ENCODE measurements around the gene TRAFD1.
"Not testable (repeated sequence)": the region's sequence is repeated elsewhere in the genome, so short reads cannot be mapped to it uniquely, and the experiment has no call there.

Gene TRAFD1

GRCh38 chr12:112125250-112125999, at the start of gene TRAFD1:
TSS of gene TRAFD1 (plus strand) at chr12:112125560. CDS start at chr12:112130523, 4,963 bp downstream.
- peak; percentile 93 to 94 for DNase-seq

GRCh38 chr12:112087055-112087850, 38.1 kb upstream of the TRAFD1 start:
- no peak for DNase-seq

GRCh38 chr12:112087851-112088250, 37.5 kb upstream of the TRAFD1 start:
- DNase-seq: no peak

- DNase-seq: no peak
Measured at GRCh38 chr12:112091563-112091962, 33.8 kb upstream of the TRAFD1 start.

GRCh38 chr12:112096070-112096469, 29.3 kb upstream of the TRAFD1 start:
- peak in 1 of 2 experiments; percentile 12 for DNase-seq

- no peak for DNase-seq
Measured at GRCh38 chr12:112096667-112097066, 28.7 kb upstream of the TRAFD1 start.

GRCh38 chr12:112097641-112098040, 27.7 kb upstream of the TRAFD1 start:
- DNase-seq: no peak

- DNase-seq: not testable (repeated sequence)
Measured at GRCh38 chr12:112100500-112100899, 24.9 kb upstream of the TRAFD1 start.

- DNase-seq: no peak
Measured at GRCh38 chr12:112102127-112102526, 23.2 kb upstream of the TRAFD1 start.

GRCh38 chr12:112102746-112103145, 22.6 kb upstream of the TRAFD1 start:
- not testable (repeated sequence) for DNase-seq

- no peak for DNase-seq
Measured at GRCh38 chr12:112103758-112104503, 21.4 kb upstream of the TRAFD1 start.

GRCh38 chr12:112105891-112106290, 19.5 kb upstream of the TRAFD1 start:
- DNase-seq: no peak

GRCh38 chr12:112107306-112108201, 17.8 kb upstream of the TRAFD1 start:
- DNase-seq: peak; percentile 51 to 57

GRCh38 chr12:112108202-112109079, 16.9 kb upstream of the TRAFD1 start, which contains the start of gene NAA25:
TSS of gene NAA25 (minus strand) at chr12:112108783. CDS start at chr12:112108773, 10 bp downstream.
- peak; percentile 64 to 70 for DNase-seq

GRCh38 chr12:112110787-112111662, 14.3 kb upstream of the TRAFD1 start:
- DNase-seq: not testable (repeated sequence)

- DNase-seq: no peak
Measured at GRCh38 chr12:112111931-112112330, 13.4 kb upstream of the TRAFD1 start.

GRCh38 chr12:112112409-112113133, 12.8 kb upstream of the TRAFD1 start:
- no peak for DNase-seq

GRCh38 chr12:112115259-112116045, 9.9 kb upstream of the TRAFD1 start:
- no peak for DNase-seq

Data from AML-193 (cell line).